Neuronal stem cell (in vitro differentiated cells): ENCODE results near the gene GAGE12J.

Experiments used
- DNase-seq: peaks from one replicate; pipeline ENCODE4 v3.0.0-alpha.2; 2013; ENCODE audit warnings: low spot score
- H2AFZ ChIP-seq: one replicate; pipeline ENCODE4 v1.6.1; 2013; ENCODE audit warnings: mild to moderate bottlenecking, low read length, inconsistent platforms
- H2AK5ac ChIP-seq: 2 replicates; pipeline ENCODE4 v1.6.1; 2013; ENCODE audit warnings: low read depth, mild to moderate bottlenecking, inconsistent platforms, low read length, moderate library complexity, mixed read lengths
- H2BK120ac ChIP-seq: 2 replicates; pipeline ENCODE4 v1.6.1; 2013; ENCODE audit warnings: low read depth, mild to moderate bottlenecking, inconsistent platforms, low read length, moderate library complexity, mixed read lengths
- H2BK12ac ChIP-seq: one replicate; pipeline ENCODE4 v1.6.1; 2013; ENCODE audit warnings: low read length, inconsistent platforms
- H2BK15ac ChIP-seq: 2 replicates; pipeline ENCODE4 v1.6.1; 2013; ENCODE audit warnings: mild to moderate bottlenecking, low read length, inconsistent platforms, mixed read lengths
- H2BK5ac ChIP-seq: one replicate; pipeline ENCODE4 v1.6.1; 2013; ENCODE audit warnings: inconsistent platforms, mild to moderate bottlenecking, low read length, moderate library complexity
- H3K14ac ChIP-seq: one replicate; pipeline ENCODE4 v1.6.1; 2013; ENCODE audit warnings: low read length, inconsistent platforms
- H3K18ac ChIP-seq: 2 replicates; pipeline ENCODE4 v1.6.1; 2013; ENCODE audit warnings: low read length, inconsistent platforms
- H3K23ac ChIP-seq: 2 replicates; pipeline ENCODE4 v1.6.1; 2013; ENCODE audit warnings: low read depth, mild to moderate bottlenecking, mixed read lengths, low read length, inconsistent platforms; ENCODE audit not compliant: poor library complexity
- H3K27ac ChIP-seq: replicated peaks from 3 replicates; pipeline ENCODE4 v1.5.1; 2013; ENCODE audit warnings: low read length, inconsistent platforms
- H3K27me3 ChIP-seq, 3 experiments: 2 replicates each; pipeline ENCODE4 v1.6.1; 2013; ENCODE audit warnings: low read length in 3 of 3, mild to moderate bottlenecking in 2 of 3, inconsistent platforms in 1 of 3, low read depth in 1 of 3, mixed read lengths in 1 of 3, moderate library complexity in 1 of 3; ENCODE audit not compliant: control insufficient read depth in 3 of 3, insufficient read depth in 3 of 3
- H3K36me3 ChIP-seq, 2 donors: replicated peaks in 1 of 2; 2 replicates each; pipeline ENCODE4 v1.6.1; 2013; ENCODE audit warnings: low read length in 2 of 2; ENCODE audit not compliant: control insufficient read depth in 2 of 2, insufficient read depth in 2 of 2
- H3K4ac ChIP-seq: 2 replicates; pipeline ENCODE4 v1.6.1; 2013; ENCODE audit warnings: inconsistent platforms, mild to moderate bottlenecking, low read length, moderate library complexity
- H3K4me1 ChIP-seq, 2 donors: 1 replicate in 1 of 2; 2 replicates in 1 of 2; pipeline ENCODE4 v1.6.1; 2013; ENCODE audit warnings: low read length in 2 of 2, low read depth in 1 of 2; ENCODE audit not compliant: control insufficient read depth in 2 of 2, insufficient read depth in 1 of 2
- H3K4me2 ChIP-seq: one replicate; pipeline ENCODE4 v1.6.1; 2013; ENCODE audit warnings: mild to moderate bottlenecking, low read length, inconsistent platforms; ENCODE audit not compliant: insufficient read depth, poor library complexity, severe bottlenecking
- H3K4me3 ChIP-seq, 2 donors: 2 replicates each; pipeline ENCODE4 v1.5.1; 2013; ENCODE audit warnings: low read length in 2 of 2, mild to moderate bottlenecking in 2 of 2, inconsistent platforms in 1 of 2, moderate library complexity in 1 of 2
- H3K79me1 ChIP-seq: one replicate; pipeline ENCODE4 v1.6.1; 2013; ENCODE audit warnings: low read depth, mild to moderate bottlenecking, inconsistent platforms, low read length, moderate library complexity
- H3K9ac ChIP-seq: one replicate; pipeline ENCODE4 v1.6.1; 2013; ENCODE audit warnings: mild to moderate bottlenecking, low read depth, low read length, inconsistent platforms; ENCODE audit not compliant: poor library complexity
- H3K9me3 ChIP-seq, 2 donors: replicated peaks in 1 of 2; 2 replicates each; pipeline versions ENCODE3 to v1.6.1; 2013; ENCODE audit warnings: low read length in 2 of 2, mild to moderate bottlenecking in 2 of 2, inconsistent platforms in 1 of 2, low read depth in 1 of 2, mixed read lengths in 1 of 2, moderate library complexity in 1 of 2; ENCODE audit not compliant: control insufficient read depth in 2 of 2, insufficient read depth in 1 of 2
- H4K8ac ChIP-seq: one replicate; pipeline ENCODE4 v1.6.1; 2013; ENCODE audit warnings: low read depth, mild to moderate bottlenecking, inconsistent platforms, low read length, moderate library complexity
- H4K91ac ChIP-seq: one replicate; pipeline ENCODE4 v1.6.1; 2013; ENCODE audit warnings: low read length, low read depth, mild to moderate bottlenecking, inconsistent platforms; ENCODE audit not compliant: poor library complexity
- WGBS, 2 donors: extraction: QIAGEN DNeasy Blood & Tissue Kit; methylation state at CpG; one replicate each; pipeline ENCODE4 v1.1.7; 2013; ENCODE audit warnings: missing lambda C conversion rate in 2 of 2, mixed read lengths in 1 of 2; ENCODE audit not compliant: insufficient read length in 2 of 2, insufficient replicate concordance in 1 of 2; ENCODE audit errors: extremely low coverage in 2 of 2; 5-methylcytosine and 5-hydroxymethylcytosine counted together

GAGE12J gene

DNA sequence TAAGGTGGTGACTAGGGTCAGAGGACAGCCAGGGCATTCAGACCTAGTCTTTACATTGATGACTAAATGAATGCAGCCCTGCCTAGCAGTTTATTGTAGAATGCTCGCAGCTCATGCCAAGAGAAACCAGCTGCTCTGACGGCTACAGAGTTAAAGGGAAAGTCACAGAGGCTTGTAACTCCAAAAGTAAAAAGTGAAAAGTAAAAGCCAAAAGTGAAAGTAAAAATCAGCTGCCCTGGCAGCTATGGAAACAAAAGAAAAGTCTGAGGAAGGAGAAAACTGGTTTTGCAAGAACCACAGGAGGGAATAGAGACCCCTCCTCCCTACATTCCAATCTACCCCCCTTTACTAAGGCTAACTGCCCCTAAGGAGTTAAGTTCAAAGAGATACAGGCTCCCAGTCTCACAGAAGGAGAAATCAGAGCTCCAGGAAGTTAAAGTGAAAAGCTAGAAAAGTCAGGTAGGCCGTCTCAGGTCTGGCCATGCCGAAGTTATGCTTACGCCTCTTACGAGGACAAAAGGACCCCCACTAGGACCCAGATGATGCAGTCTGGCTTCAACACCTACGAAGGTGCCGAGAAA is 12.3 kb upstream of the GAGE12J start:
- no peak overlapping the region for H2BK5ac ChIP-seq
- H3K4me3 ChIP-seq, result peak overlapping the region in 1 of 2 donors; percentile 30
- peaks cover 0 to 21% (median 0%) of the 10 kb centered on the region in 3 experiments for H3K27me3 ChIP-seq
- H2AFZ ChIP-seq, result peak overlapping the region; percentile 81
- no peak overlapping the region for H2BK15ac ChIP-seq
- WGBS, 2 donors, result no CpG with 5 or more reads among the region's 8 CpGs
- no peak overlapping the region for H2BK120ac ChIP-seq
- H3K9ac ChIP-seq, result no peak overlapping the region
- H3K4ac ChIP-seq, result no peak overlapping the region
- no peaks in the 10 kb centered on the region for H3K36me3 ChIP-seq
- H4K8ac ChIP-seq, result no peak overlapping the region
- H3K9me3 ChIP-seq, result no peaks in the 10 kb centered on the region
- peaks cover 0 to 2% of the 10 kb centered on the region in 2 donors for H3K4me1 ChIP-seq
- H3K79me1 ChIP-seq, result no peaks in the 10 kb centered on the region
- no peak overlapping the region for H3K23ac ChIP-seq
- H4K91ac ChIP-seq, result no peak overlapping the region
- H3K4me2 ChIP-seq, result no peak overlapping the region
- no peak overlapping the region for H2BK12ac ChIP-seq
- H2AK5ac ChIP-seq, result no peak overlapping the region
- DNase-seq, result no peak
- H3K18ac ChIP-seq, result no peak overlapping the region
- H3K27ac ChIP-seq, result no peak overlapping the region
- no peak overlapping the region for H3K14ac ChIP-seq

DNA sequence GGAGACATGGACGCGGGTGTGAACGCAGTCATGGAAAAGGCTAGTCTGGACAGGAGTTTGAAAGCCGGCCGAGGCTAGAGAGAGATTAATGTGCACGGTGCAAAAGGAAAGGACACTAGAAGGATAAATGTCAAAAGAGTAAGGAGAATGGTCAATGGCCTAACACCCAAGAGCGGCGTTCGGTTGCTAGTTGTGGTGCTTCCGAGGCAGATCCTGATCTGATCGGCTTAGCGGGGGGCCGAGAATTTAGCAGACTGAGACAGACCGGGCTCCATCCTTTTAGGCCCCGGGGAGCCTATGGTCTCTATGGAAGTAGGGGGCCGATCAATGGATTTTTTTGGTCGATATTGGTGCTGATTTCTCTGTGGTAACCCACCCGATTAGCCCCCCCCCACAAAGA is 11.5 kb upstream of the GAGE12J start:
- Histone ChIP-seq H3K18ac (no peak overlapping the region), H3K9me3 (no peaks in the 10 kb centered on the region), H3K23ac (no peak overlapping the region), H2AK5ac (no peak overlapping the region), H3K9ac (no peak overlapping the region), H3K4ac (no peak overlapping the region), H2BK15ac (no peak overlapping the region), H2AFZ (peak overlapping the region; percentile 81), H3K27ac (no peak overlapping the region), H3K4me2 (no peak overlapping the region), H4K91ac (no peak overlapping the region), H3K27me3 (peaks cover 0 to 24% (median 0%) of the 10 kb centered on the region in 3 experiments), H2BK12ac (no peak overlapping the region), H3K36me3 (no peaks in the 10 kb centered on the region), H3K14ac (no peak overlapping the region), H3K4me1 (peaks cover 0 to 2% of the 10 kb centered on the region in 2 donors), H2BK120ac (no peak overlapping the region), H2BK5ac (no peak overlapping the region), H3K4me3 (no peak overlapping the region), H3K79me1 (no peaks in the 10 kb centered on the region), H4K8ac (no peak overlapping the region)
- DNase-seq, result no peak
- WGBS, 2 donors, result no CpG with 5 or more reads among the region's 18 CpGs

DNA sequence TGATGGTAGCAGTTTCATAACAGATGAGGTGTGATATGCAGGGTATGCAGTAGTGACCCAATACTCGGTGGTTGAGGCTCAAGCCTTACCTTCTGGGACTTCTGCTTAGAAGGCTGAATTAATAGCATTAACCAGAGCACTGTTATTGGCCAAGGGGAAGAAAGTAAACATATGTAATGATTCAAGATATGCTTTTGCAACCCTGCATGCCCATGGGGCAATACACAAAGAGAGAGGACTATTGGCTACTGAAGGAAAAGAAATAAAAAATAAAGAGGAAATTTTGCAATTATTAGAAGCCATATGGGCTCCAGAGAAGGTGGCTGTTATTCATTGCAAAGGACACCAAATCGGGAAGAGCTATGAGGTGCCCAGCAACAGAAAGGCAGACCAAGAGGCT is 9.7 kb upstream of the GAGE12J start:
- H2BK120ac ChIP-seq, result no peak overlapping the region
- no peak overlapping the region for H3K9ac ChIP-seq
- no peak overlapping the region for H3K27ac ChIP-seq
- no peak overlapping the region for H3K4me3 ChIP-seq
- H2BK15ac ChIP-seq, result no peak overlapping the region
- no peak overlapping the region for H2BK12ac ChIP-seq
- peaks cover 0 to 2% of the 10 kb centered on the region in 2 donors for H3K4me1 ChIP-seq
- H4K91ac ChIP-seq, result no peak overlapping the region
- no peak for DNase-seq
- no CpG with 5 or more reads among the region's 2 CpGs for WGBS, 2 donors
- no peak overlapping the region for H2AK5ac ChIP-seq
- no peak overlapping the region for H3K14ac ChIP-seq
- no peak overlapping the region for H3K4ac ChIP-seq
- H3K36me3 ChIP-seq, result no peaks in the 10 kb centered on the region
- H4K8ac ChIP-seq, result no peak overlapping the region
- H2AFZ ChIP-seq, result no peak overlapping the region
- H3K4me2 ChIP-seq, result no peak overlapping the region
- peaks cover 0 to 28% (median 0%) of the 10 kb centered on the region in 3 experiments for H3K27me3 ChIP-seq
- no peaks in the 10 kb centered on the region for H3K9me3 ChIP-seq
- no peak overlapping the region for H3K18ac ChIP-seq
- no peaks in the 10 kb centered on the region for H3K79me1 ChIP-seq
- no peak overlapping the region for H3K23ac ChIP-seq
- no peak overlapping the region for H2BK5ac ChIP-seq

DNA sequence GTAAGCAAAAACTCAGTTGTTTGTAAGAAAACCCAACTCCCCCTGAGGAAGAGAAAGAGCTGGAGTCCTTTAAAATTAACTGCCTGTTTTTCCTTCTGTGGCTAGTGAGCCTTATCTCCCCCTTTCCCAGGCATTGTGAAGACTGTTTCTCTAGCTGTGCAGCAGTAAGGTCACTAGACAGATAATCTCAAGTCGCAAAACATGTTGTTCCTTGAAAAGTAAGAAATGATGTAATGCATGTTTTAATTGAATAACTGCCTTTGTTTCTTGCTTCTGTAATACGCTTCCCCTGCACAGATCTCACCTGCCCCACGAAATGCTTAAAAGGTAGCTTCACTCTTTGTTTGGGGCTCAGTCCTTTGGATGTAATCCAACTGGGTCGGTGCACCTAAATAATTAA is 5.8 kb upstream of the GAGE12J start:
- no peak overlapping the region for H4K91ac ChIP-seq
- H2BK12ac ChIP-seq, result no peak overlapping the region
- H3K18ac ChIP-seq, result no peak overlapping the region
- no peak overlapping the region for H3K4me2 ChIP-seq
- H2AFZ ChIP-seq, result no peak overlapping the region
- H3K23ac ChIP-seq, result no peak overlapping the region
- H3K9ac ChIP-seq, result no peak overlapping the region
- WGBS, 2 donors, result no CpG with 5 or more reads among the region's 4 CpGs
- H2BK5ac ChIP-seq, result no peak overlapping the region
- no peak overlapping the region for H3K4me3 ChIP-seq
- no peak overlapping the region for H2BK15ac ChIP-seq
- no peak for DNase-seq
- no peaks in the 10 kb centered on the region for H3K79me1 ChIP-seq
- no peak overlapping the region for H3K14ac ChIP-seq
- no peak overlapping the region for H4K8ac ChIP-seq
- H3K4ac ChIP-seq, result no peak overlapping the region
- no peaks in the 10 kb centered on the region for H3K4me1 ChIP-seq
- H3K27me3 ChIP-seq, result peaks cover 0 to 17% (median 0%) of the 10 kb centered on the region in 3 experiments
- no peaks in the 10 kb centered on the region for H3K36me3 ChIP-seq
- no peak overlapping the region for H2BK120ac ChIP-seq
- no peak overlapping the region for H3K27ac ChIP-seq
- no peak overlapping the region for H2AK5ac ChIP-seq
- no peaks in the 10 kb centered on the region for H3K9me3 ChIP-seq
